T-helper 1 cell treated with Interleukin-12 subunit alpha and Interleukin-12 subunit beta and Interleukin-4 antibody, amounts not matched to agents 30 μg/mL and 1 μg/mL, for 36 hours (primary cell): ENCODE measurements around the gene TPSD1.
"Not testable (repeated sequence)": the region's sequence is repeated elsewhere in the genome, so short reads cannot be mapped to it uniquely, and the experiment has no call there.

Experiments used
- H3K27ac Mint-ChIP-seq: one replicate; pipeline ENCODE4 v1.8.0; 2021; ENCODE audit warnings: mild to moderate bottlenecking, mixed read lengths
- H3K27me3 Mint-ChIP-seq: one replicate; pipeline ENCODE4 v1.8.0; 2021; ENCODE audit warnings: low read depth, mixed read lengths
- H3K36me3 Mint-ChIP-seq: one replicate; pipeline ENCODE4 v1.8.0; 2021; ENCODE audit warnings: low read depth, mixed read lengths
- H3K4me1 Mint-ChIP-seq: one replicate; pipeline ENCODE4 v1.8.0; 2021; ENCODE audit warnings: low read depth, mixed read lengths
- H3K4me3 Mint-ChIP-seq: one replicate; pipeline ENCODE4 v1.8.0; 2021; ENCODE audit warnings: mild to moderate bottlenecking, moderate library complexity, mixed read lengths
- H3K9me3 Mint-ChIP-seq: one replicate; pipeline ENCODE4 v1.8.0; 2021; ENCODE audit warnings: mixed read lengths

TPSD1 gene

DNA sequence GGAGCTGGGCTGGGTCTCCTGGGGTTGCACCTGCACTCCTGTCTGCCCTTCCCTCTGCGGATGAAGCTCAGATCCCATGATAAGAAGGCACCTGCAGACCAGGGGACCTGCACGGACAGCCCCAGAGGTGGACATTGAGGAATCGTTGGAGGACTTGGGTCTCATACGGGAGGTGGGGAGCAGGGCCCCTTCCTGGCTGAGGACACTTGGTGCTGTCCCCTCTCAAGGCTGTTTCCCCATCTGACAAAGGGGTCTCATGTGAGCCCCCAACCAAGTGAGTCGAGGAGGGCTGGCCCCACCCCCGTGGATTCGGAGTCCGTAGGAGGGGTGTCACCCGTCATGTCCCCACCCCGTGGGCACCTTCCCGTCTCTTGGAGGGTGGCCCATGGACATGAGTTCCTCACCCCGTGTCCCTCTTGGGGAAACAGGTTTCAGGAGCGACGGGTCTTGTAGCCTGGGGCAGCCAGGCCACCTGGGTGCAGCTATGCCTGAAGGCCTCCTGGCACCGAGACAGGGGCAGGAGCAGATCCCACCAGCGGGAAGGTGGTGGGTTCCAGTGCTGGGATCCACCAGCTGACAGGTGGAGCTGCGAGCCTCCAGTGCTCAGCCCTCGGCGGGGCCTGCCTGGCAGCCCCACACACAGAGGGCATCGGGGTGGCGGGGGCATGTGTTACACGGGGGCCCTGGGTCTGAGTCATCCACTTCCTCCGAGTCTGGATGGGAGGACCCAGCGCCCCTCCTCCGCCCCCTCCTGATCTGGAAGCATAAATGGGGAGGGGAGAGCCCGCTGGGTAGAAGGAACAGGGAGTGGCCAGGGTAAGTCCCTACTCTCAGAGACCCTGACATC is at the start of gene TPSD1:
TPSD1 (plus strand) TSS at position 794 of the 847 bp plus-strand sequence. CDS start 212 bp downstream, outside the sequence.
- not testable (repeated sequence) for H3K9me3 Mint-ChIP-seq, H3K36me3 Mint-ChIP-seq, H3K4me1 Mint-ChIP-seq, H3K27ac Mint-ChIP-seq, H3K4me3 Mint-ChIP-seq, H3K27me3 Mint-ChIP-seq

DNA sequence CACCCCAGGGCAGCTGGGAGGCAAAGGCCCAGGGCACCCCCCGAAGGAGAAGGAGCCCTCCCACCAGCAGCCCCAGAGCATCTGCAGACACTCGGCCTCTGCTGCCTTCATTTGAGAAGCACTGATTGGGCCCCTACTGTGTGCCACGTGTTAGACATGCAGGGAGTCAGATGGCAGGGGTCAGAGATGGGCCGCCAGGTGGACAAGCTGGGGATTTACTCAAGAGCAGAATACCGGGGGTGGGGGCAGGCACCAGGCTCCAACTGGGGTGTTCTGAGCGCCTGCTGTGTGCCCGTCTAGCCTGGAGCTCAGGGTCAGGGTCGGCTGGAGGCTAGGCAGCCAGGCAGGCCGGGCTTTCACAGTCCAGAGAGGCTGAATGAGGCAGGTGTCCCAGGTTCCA is 49.5 kb upstream of the TPSD1 start:
- no peak overlapping the region for H3K27ac Mint-ChIP-seq
- H3K36me3 Mint-ChIP-seq, result no peaks in the 10 kb centered on the region
- H3K27me3 Mint-ChIP-seq, result no peaks in the 10 kb centered on the region
- no peaks in the 10 kb centered on the region for H3K9me3 Mint-ChIP-seq
- no peaks in the 10 kb centered on the region for H3K4me1 Mint-ChIP-seq
- H3K4me3 Mint-ChIP-seq, result no peak overlapping the region

GRCh38 chr16:1206786-1207185 is 49.1 kb upstream of the TPSD1 start:
- H3K4me3 Mint-ChIP-seq, result no peak overlapping the region

DNA sequence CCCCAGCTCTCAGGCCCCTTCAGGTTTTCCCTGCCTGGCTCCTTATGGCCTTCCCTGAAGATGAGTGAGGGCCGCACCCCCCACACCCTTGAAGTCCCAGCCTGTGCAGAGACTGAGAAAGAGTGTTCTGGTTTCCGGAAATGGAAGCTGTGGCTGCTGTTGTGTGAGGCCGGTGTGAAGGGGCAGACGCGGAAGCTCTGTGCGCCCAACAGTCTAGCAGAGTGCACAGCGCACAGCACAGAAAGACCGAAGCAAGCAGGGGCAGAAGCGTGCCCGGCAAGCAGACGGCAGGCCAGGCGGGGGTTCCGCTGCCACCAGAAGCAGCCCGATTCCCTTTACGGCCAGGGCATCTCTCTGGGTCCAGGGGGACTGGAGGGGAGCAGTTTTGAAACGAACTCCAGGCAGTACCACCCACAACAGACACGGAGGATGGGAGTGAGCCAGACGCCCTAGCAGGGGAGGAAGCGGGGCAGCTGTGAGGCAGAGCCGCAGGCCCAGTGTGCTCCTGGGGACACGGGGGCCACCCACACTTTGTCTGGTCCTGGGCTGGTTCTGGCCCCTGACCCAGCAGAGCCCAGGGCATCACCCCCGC is 47.5 kb upstream of the TPSD1 start:
- Mint-ChIP-seq H3K36me3 (no peaks in the 10 kb centered on the region), H3K4me3 (no peak overlapping the region), H3K4me1 (no peaks in the 10 kb centered on the region), H3K27me3 (no peaks in the 10 kb centered on the region), H3K27ac (no peak overlapping the region), H3K9me3 (no peaks in the 10 kb centered on the region)

More at GRCh38 chr16:1206786-1207185, 49.1 kb upstream of the TPSD1 start:
- H3K36me3 Mint-ChIP-seq, result no peaks in the 10 kb centered on the region
- no peaks in the 10 kb centered on the region for H3K4me1 Mint-ChIP-seq
- H3K9me3 Mint-ChIP-seq, result no peaks in the 10 kb centered on the region
- no peak overlapping the region for H3K27ac Mint-ChIP-seq
- H3K27me3 Mint-ChIP-seq, result no peaks in the 10 kb centered on the region

- Mint-ChIP-seq H3K4me1 (no peaks in the 10 kb centered on the region), H3K4me3 (no peak overlapping the region), H3K27me3 (no peaks in the 10 kb centered on the region), H3K36me3 (no peaks in the 10 kb centered on the region), H3K27ac (no peak overlapping the region), H3K9me3 (no peaks in the 10 kb centered on the region)
Measured at GRCh38 chr16:1209081-1209480, 46.8 kb upstream of the TPSD1 start.

GRCh38 chr16:1210461-1210860 is 45.4 kb upstream of the TPSD1 start:
- Mint-ChIP-seq H3K36me3 (no peaks in the 10 kb centered on the region), H3K4me3 (no peak overlapping the region), H3K9me3 (no peaks in the 10 kb centered on the region), H3K4me1 (no peaks in the 10 kb centered on the region), H3K27ac (no peak overlapping the region), H3K27me3 (no peaks in the 10 kb centered on the region)

DNA sequence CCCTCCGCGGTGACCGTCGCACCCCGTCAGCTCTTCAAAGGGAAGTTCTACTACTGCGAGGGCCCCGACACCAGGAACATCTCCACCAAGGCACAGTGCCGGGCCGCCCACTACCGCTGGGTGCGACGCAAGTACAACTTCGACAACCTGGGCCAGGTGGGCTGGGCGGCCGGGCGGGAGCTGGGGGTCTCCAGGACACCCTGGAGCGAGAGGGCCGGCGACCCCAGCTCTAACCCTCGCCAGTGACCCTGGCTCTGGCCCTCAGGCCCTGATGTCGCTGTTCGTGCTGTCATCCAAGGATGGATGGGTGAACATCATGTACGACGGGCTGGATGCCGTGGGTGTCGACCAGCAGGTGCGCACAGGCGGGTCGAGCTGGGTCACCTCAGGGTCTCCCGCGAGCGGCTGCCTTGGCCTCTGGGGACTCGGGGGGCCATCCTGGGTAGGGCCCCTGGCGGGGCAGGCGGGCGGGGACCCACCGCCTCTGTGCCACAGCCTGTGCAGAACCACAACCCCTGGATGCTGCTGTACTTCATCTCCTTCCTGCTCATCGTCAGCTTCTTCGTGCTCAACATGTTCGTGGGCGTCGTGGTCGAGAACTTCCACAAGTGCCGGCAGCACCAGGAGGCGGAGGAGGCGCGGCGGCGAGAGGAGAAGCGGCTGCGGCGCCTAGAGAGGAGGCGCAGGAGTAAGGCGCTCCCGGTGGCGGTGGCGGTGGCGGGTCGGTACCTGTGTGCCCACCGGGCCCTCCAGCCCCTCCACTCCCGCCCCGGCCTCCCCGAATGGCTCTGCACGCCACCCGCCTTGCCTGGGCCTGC is 44.2 kb upstream of the TPSD1 start:
- H3K9me3 Mint-ChIP-seq, result no peaks in the 10 kb centered on the region
- H3K4me1 Mint-ChIP-seq, result no peaks in the 10 kb centered on the region
- H3K27ac Mint-ChIP-seq, result no peak overlapping the region
- H3K4me3 Mint-ChIP-seq, result no peak overlapping the region
- H3K27me3 Mint-ChIP-seq, result no peaks in the 10 kb centered on the region
- no peaks in the 10 kb centered on the region for H3K36me3 Mint-ChIP-seq

- H3K27ac Mint-ChIP-seq, result no peak overlapping the region
- H3K36me3 Mint-ChIP-seq, result no peaks in the 10 kb centered on the region
- no peaks in the 10 kb centered on the region for H3K27me3 Mint-ChIP-seq
- no peaks in the 10 kb centered on the region for H3K9me3 Mint-ChIP-seq
- no peaks in the 10 kb centered on the region for H3K4me1 Mint-ChIP-seq
- H3K4me3 Mint-ChIP-seq, result no peak overlapping the region
Measured at GRCh38 chr16:1212616-1213194, 43.2 kb upstream of the TPSD1 start.

- H3K4me3 Mint-ChIP-seq, result no peak overlapping the region
- no peaks in the 10 kb centered on the region for H3K36me3 Mint-ChIP-seq
- H3K9me3 Mint-ChIP-seq, result no peaks in the 10 kb centered on the region
- no peaks in the 10 kb centered on the region for H3K4me1 Mint-ChIP-seq
- no peaks in the 10 kb centered on the region for H3K27me3 Mint-ChIP-seq
- H3K27ac Mint-ChIP-seq, result no peak overlapping the region
Measured at GRCh38 chr16:1213231-1213630, 42.6 kb upstream of the TPSD1 start.

DNA sequence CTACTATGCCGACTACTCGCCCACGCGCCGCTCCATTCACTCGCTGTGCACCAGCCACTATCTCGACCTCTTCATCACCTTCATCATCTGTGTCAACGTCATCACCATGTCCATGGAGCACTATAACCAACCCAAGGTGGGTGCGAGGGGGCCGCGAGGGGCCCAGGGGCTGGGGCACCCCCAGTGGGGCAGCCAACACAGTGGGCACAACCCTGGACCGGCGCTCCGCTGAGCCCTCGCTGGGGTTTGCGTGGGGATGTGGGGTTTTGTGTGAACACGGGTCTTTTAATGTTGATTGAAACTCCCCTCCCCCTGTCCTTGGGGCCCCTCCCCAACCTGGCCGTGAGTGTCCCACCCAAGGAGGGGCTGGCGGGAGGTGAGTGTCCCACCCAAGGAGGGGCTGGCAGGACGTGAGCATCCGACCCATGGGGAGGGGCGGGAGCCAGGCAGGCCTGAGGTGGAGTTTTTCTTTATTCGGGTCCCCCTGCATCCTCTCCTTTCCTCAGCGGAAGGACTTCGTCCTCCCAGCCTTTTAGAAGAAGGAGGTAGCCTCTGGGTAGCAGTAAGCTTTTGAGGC is 42.0 kb upstream of the TPSD1 start:
- Mint-ChIP-seq H3K27me3 (no peaks in the 10 kb centered on the region), H3K4me1 (no peaks in the 10 kb centered on the region), H3K4me3 (no peak overlapping the region), H3K36me3 (no peaks in the 10 kb centered on the region), H3K27ac (no peak overlapping the region), H3K9me3 (no peaks in the 10 kb centered on the region)

DNA sequence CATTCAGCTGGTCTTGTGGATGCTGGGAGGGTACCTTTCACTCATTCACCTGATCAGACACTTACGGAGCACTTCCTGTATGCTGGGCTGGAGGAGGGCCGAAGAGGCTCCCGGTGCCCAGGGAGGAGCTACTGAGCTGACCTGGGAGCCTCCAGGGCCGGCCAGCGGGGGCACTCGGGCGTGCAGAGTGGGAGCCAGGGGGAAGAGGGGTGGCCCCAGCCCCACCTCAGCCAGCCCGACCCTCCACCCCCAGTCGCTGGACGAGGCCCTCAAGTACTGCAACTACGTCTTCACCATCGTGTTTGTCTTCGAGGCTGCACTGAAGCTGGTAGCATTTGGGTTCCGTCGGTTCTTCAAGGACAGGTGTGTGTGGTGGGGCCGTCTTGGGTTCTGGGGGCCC is 41.1 kb upstream of the TPSD1 start:
- no peak overlapping the region for H3K4me3 Mint-ChIP-seq
- no peaks in the 10 kb centered on the region for H3K27me3 Mint-ChIP-seq
- no peaks in the 10 kb centered on the region for H3K9me3 Mint-ChIP-seq
- H3K36me3 Mint-ChIP-seq, result no peaks in the 10 kb centered on the region
- H3K27ac Mint-ChIP-seq, result no peak overlapping the region
- H3K4me1 Mint-ChIP-seq, result no peaks in the 10 kb centered on the region

GRCh38 chr16:1215574-1216295 is 40.1 kb upstream of the TPSD1 start:
- Mint-ChIP-seq H3K4me1 (no peaks in the 10 kb centered on the region), H3K27ac (no peak overlapping the region), H3K27me3 (no peaks in the 10 kb centered on the region), H3K9me3 (no peaks in the 10 kb centered on the region), H3K4me3 (no peak overlapping the region), H3K36me3 (no peaks in the 10 kb centered on the region)

GRCh38 chr16:1216296-1216619 is 39.6 kb upstream of the TPSD1 start:
- no peak overlapping the region for H3K27ac Mint-ChIP-seq
- no peaks in the 10 kb centered on the region for H3K4me1 Mint-ChIP-seq
- no peaks in the 10 kb centered on the region for H3K36me3 Mint-ChIP-seq
- no peaks in the 10 kb centered on the region for H3K27me3 Mint-ChIP-seq
- H3K9me3 Mint-ChIP-seq, result no peaks in the 10 kb centered on the region
- no peak overlapping the region for H3K4me3 Mint-ChIP-seq
